Measurements from ENCODE around the gene CXCL10. TPM values are rescaled to one million over a fixed set of nuclear protein-coding genes. Genes with fewer than 3 reads are reported as not detected.

CXCL10 gene
- total and polyA plus RNA-seq, 2 of the 4 experiments (the other 2 are of a cell fraction) = 0.15 to 0.18 TPM

DNA sequence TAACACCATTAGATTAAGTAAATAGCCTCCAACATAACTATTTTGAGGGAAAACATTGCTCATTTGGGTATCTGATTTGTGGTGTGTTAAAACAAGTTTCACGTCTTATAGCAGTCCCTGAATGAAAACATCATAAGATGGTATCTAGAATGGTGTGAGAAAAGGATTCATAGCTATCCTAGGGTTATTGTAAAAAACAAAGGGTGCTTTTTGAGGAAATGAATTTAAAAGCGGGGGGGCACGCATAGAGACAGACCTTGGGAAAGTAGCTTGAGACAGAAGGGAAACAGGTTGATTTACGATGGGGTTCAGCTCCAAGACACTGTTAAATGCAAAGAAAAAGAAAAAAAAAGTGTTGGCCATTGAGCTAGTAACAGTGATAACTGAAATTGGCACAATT is 768 bp upstream of the CXCL10 start:
- no peak overlapping the region for H2AK9ac ChIP-seq (replicated peaks; ENCODE audit: low read depth, low read length, poor library complexity)
- intact Hi-C loops (cut with micrococcal nuclease) = no loop called here
- no peak overlapping the region for H2BK15ac ChIP-seq (ENCODE audit: low read depth, low read length)

More for the DNA sequence above, 768 bp upstream of the CXCL10 start:
- H4K5ac ChIP-seq (ENCODE audit: low read depth, low read length) = no peak overlapping the region
- H3K4me2 ChIP-seq (ENCODE audit: low read depth, low read length) = no peak overlapping the region
- WGBS, 2 experiments (ENCODE audit: extremely low coverage in 2 of 2, insufficient read length in 1 of 2) = no CpG with 5 or more reads among the region's 4 CpGs
- no peak overlapping the region for H2BK120ac ChIP-seq (ENCODE audit: low read depth, low read length)
- H3K79me1 ChIP-seq (ENCODE audit: low read depth in 1 of 2, low read length in 2 of 2) = no peaks in the 10 kb centered on the region
- H3K4me3 ChIP-seq (ENCODE audit: insufficient read depth, low read depth, low read length) = no peak overlapping the region
- no peak overlapping the region for H3K23ac ChIP-seq (ENCODE audit: low read depth, low read length)
- H2BK20ac ChIP-seq (ENCODE audit: low read depth, low read length) = no peak overlapping the region
- TF ChIP-seq NFE2L2 (IDR thresholded peaks at IDR 0.05; ENCODE audit: low read depth, low read length) = no peak
- no peak for TF ChIP-seq SMC3 (IDR thresholded peaks at IDR 0.05; ENCODE audit: low read depth, low read length)
- no peak for TF ChIP-seq BHLHE40 (IDR thresholded peaks at IDR 0.05; ENCODE audit: low read depth, low read length)
- TF ChIP-seq CTCF (conservative IDR thresholded peaks at IDR 0.05; ENCODE audit: low read depth, low read length) = no peak
- no peak for TF ChIP-seq FOS (IDR thresholded peaks at IDR 0.05; ENCODE audit: low read depth, low read length)
- no peak for TF ChIP-seq USF2 (IDR thresholded peaks at IDR 0.05; ENCODE audit: low read depth, low read length)
- no peak for TF ChIP-seq MAZ (IDR thresholded peaks at IDR 0.05; ENCODE audit: borderline replicate concordance, low read depth, low read length)
- no peak for TF ChIP-seq RFX5 (IDR thresholded peaks at IDR 0.05; ENCODE audit: low read depth, low read length)
- no peak for TF ChIP-seq RCOR1 (IDR thresholded peaks at IDR 0.05; ENCODE audit: insufficient replicate concordance, low read length)
- no peak for TF ChIP-seq CEBPB (IDR thresholded peaks at IDR 0.05; ENCODE audit: low read depth, low read length)
- TF ChIP-seq MAFK (IDR thresholded peaks at IDR 0.05; ENCODE audit: low read depth, low read length) = no peak
- no peak for TF ChIP-seq MXI1 (IDR thresholded peaks at IDR 0.05; ENCODE audit: borderline replicate concordance, low read depth, low read length)
- TF ChIP-seq CHD1 (IDR thresholded peaks at IDR 0.05; ENCODE audit: low read depth, low read length) = no peak
- no peak for TF ChIP-seq RAD21 (IDR thresholded peaks at IDR 0.05; ENCODE audit: low read length)
- no peak for TF ChIP-seq POLR2A (IDR thresholded peaks at IDR 0.05; ENCODE audit: low read depth, low read length)
- no peak for TF ChIP-seq ELK1 (IDR thresholded peaks at IDR 0.05; ENCODE audit: borderline replicate concordance, low read depth, low read length)
- H3K36me3 ChIP-seq (ENCODE audit: control insufficient read depth, insufficient read depth, low read length) = no peaks in the 10 kb centered on the region
- POLR2A ChIA-PET (ENCODE audit: unreplicated experiment) = no interaction called here
- H3K27ac ChIP-seq (ENCODE audit: insufficient read depth, low read length) = no peak overlapping the region
- no peaks in the 10 kb centered on the region for H3K9me3 ChIP-seq (ENCODE audit: control insufficient read depth, insufficient read depth, low read length)
- no peak overlapping the region for H3K4ac ChIP-seq (ENCODE audit: low read depth, low read length)
- CTCF ChIA-PET = no interaction called here
- ATAC-seq (ENCODE audit: low read depth) = no peak
- H2AFZ ChIP-seq (replicated peaks; ENCODE audit: low read length, poor library complexity) = no peak overlapping the region
- H4K8ac ChIP-seq (ENCODE audit: low read depth in 2 of 2, low read length in 2 of 2) = no peak overlapping the region
- in situ Hi-C loops (cut with MboI; ENCODE audit: low sequenced_read_pairs) = no loop called here
- DNase-seq = no peak
- H4K20me1 ChIP-seq (ENCODE audit: insufficient read depth, low read length) = no peaks in the 10 kb centered on the region
- no peak overlapping the region for H2BK5ac ChIP-seq (ENCODE audit: low read depth, low read length, poor library complexity, severe bottlenecking)
- no TSS peak for BruUV-seq (replicated peaks)
- no peak overlapping the region for H3K18ac ChIP-seq (ENCODE audit: low read depth, low read length)
- H3K4me1 ChIP-seq (ENCODE audit: control insufficient read depth, insufficient read depth, low read length) = 0 out of 2 replicates have a peak, but pooled peaks cover 2% of the 10 kb centered on the region
- H3K9me1 ChIP-seq (ENCODE audit: insufficient read depth, low read length) = no peaks in the 10 kb centered on the region
- no peak overlapping the region for H3K9ac ChIP-seq (ENCODE audit: low read depth, low read length)
- H2AK5ac ChIP-seq (ENCODE audit: low read depth, low read length) = no peak overlapping the region
- no peak overlapping the region for H4K91ac ChIP-seq (ENCODE audit: insufficient read depth, low read depth, low read length)
- no peak overlapping the region for H3K14ac ChIP-seq (replicated peaks; ENCODE audit: low read depth, low read length)
- no peaks in the 10 kb centered on the region for H3K27me3 ChIP-seq (ENCODE audit: control insufficient read depth, insufficient read depth, low read length)
- no peak overlapping the region for H3K56ac ChIP-seq (ENCODE audit: extremely low read depth, insufficient read depth, low read length)
- dilution Hi-C loops (cut with HindIII; ENCODE audit: low sequenced_read_pairs, unreplicated experiment) = no loop called here
